Glomerular visceral epithelial cell (primary cell): Measurements from ENCODE around the gene KIF25.

Experiments
- DNase-seq: peaks from one replicate; pipeline ENCODE4 v3.0.0-alpha.2; 2016; ENCODE audit errors: extremely low spot score

The KIF25 gene

GRCh38 chr6:168035098-168035660 is 37.7 kb downstream of the KIF25 start:
- DNase-seq, result peak; percentile 69

DNA sequence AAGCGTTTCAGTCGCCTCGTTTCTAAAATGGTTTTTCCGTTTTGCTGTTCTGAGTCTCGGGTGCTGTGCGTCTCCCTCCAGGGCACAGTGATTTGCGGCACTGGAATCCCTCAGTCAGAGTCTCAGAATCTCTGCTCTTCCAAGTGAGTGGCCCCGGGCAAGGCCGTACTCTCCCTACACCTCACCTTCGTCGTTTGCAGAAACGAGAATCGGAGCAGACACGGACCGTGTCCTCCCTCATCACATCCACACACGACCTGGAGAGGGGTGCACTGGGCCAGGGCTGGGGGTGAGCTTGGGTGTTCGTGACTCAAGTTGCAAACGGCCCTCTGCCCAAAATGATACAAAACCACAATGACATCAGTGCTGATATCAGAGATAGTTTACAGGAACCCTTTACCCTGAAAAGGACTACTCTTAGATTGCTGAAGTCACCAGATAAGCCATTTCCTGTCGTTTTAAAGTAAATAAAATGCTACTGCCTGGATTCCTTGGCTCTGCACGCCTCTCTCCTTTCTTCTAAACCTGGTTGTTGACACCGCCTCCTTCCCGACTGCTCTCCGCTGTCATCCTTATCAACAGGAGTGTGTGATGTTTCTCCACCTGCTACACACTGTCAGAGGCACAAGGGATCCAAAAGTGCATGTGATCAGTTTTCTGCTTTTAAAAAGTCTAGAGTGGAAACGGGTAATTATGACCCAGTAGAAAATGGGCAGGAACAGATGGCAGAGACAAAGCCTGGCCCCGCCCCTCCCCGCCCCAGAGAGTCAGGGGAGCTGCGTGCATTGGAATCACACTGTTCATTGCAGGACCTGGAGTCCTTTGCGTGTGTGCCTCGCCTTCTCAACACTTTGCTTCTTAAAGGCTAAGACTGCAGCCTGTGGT is 38.4 kb downstream of the KIF25 start:
- DNase-seq, result peak; percentile 41

DNA sequence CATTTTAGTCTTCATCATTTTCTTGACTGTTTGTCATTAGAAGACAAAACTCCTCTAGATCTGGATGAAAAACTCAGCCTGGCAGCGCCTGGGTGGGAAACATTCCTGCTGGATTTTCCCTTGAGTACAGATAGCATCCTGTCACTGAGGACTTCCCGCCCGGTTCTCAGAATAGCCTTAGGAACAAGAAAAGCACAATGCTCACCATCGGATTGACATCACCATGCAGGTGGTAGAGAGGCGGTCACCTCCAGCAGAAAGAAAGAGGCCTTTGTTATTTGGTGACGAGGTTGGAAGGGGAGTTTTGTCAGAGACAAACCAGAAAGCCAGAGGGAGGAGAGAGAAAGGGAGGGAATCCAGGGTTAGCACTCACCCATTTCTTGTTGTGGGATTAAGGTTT is 39.8 kb downstream of the KIF25 start:
- no peak for DNase-seq

DNA sequence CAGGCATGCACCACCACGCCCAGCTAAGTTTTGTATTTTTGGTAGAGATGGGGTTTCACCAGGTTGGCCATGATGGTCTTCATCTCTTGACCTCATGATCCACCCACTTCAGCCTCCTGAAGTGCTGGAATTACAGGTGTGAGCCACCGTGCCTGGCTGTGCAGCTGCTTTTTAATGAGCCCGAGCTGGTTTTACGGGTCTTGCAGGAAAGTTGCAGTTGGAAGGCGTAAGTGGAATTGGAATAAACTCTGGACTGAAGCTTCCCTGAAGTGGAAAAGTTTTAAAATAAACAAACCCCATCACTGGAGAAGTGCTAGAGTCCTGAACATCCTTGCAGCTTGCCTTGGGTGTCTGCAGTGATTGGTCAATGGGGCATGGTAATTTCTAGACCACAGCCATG is 40.4 kb downstream of the KIF25 start:
- DNase-seq, result no peak

DNA sequence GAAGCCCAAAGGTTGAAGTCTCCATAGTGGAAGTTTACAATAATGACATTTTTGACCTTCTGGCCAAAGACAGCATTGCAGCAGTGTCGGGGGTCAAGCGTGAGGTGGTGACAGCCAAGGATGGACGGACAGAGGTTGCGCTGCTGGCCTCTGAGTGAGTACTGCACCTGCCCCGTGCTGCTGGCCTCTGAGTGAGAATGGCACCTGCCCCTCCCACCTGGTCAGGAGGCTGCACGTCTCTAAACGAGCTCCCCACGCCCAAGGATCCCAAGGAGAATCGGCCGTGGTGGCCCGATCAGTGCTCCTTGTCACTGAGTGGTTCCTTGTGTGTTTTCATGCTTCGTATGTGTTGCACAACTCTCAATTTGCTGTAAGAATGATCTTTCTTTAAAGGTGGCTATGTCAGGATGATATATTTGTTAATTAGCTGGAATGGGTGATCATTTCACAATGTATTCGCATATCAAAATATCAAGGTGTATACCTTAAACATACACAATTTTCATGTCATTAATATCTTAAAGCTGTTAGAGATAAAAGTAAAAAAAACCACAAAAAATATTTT is 41.2 kb downstream of the KIF25 start:
- no peak for DNase-seq

DNA sequence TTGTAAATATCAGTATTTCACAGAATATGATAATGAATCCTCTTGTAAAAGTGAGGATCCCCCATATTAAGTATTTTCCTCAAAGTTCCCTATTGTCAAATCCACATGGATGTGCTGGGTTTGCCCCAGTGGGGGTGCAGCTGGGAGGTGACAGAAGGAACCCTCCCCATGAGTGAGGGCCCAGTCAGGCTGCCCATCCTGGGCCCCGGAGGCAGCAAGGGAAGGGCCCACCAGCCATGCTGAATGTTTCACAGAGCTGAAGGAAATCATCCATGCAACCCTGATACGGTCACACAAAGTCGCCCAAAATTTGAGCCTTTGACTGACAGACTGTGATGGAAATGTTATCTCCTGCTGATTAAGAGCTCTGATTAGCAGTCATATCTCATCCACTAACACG is 41.8 kb downstream of the KIF25 start:
- DNase-seq, result no peak

DNA sequence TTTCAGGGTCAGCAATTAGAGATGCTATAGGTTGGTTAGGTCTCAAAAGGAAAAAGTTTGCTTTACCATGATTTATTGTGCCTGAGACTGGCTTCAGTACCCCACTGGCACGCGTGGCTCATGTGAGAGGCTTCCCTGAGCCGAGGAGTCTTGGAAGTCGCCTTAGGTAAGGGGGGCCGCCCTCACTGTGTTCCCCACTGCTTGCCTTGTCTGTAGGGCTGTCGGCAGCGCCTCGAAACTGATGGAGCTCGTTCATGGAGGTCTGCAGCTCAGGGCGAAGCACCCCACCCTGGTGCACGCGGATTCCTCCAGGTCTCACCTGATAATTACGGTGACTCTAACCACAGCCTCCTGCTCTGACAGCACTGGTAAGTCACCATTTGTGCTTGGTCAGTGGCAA is 42.4 kb downstream of the KIF25 start:
- DNase-seq, result no peak

- no peak for DNase-seq
Observed at GRCh38 chr6:168040856-168041496, 43.5 kb downstream of the KIF25 start.

DNA sequence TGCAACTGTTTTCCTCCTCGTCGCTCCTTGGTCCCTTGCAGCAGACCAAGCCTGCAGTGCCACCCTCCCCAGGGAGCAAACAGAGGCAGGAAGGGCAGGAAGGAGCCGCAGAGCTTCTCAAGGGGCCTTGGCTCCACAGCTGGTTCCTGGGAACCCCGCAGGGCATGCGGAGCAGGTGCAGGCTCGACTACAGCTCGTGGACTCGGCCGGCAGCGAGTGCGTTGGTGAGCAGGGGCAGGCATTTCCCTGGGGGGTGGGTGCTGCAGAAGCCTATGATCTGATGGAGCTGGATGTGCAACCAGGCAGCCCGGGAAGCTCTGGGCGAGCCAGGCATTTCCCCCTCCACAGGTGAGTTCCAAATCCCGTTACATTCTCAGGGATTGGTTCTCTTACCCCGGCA is 44.5 kb downstream of the KIF25 start:
- DNase-seq, result no peak

GRCh38 chr6:168042426-168043192 is 45.1 kb downstream of the KIF25 start:
- DNase-seq, result no peak

DNA sequence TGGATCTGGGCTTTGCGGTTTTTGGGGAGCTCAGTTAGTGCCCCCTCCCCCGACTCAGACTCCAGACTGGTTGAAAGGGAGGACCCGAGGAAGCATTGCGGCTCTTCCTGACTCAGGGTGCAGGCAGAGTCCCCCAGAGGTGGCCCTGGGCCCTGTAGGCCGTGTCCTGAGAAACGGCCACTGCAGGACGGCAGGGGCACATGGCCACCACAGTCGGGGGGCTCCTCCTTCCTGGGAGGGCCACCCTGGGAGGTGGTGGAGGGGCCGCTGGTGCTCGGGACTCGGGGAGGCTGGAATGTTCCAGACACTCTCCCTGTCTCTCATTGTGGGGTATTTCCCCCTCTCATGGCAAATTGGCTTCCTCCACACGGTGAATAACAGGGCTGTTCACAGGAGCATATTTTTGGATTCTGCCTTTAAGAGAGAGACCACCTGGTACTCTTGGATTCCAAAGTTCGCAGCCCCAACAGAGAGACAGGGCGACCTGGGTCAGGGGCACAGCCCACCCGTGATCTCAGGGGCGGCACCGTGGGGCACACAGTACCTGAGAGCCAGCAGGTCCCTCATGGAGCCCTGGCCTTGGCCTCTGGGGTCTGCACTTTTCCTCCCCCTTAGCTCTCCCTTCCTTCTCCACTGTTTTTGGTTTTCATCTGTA is 45.8 kb downstream of the KIF25 start:
- DNase-seq, result no peak

GRCh38 chr6:168043848-168044415 is 46.5 kb downstream of the KIF25 start:
- DNase-seq, result no peak

- DNase-seq, result no peak
Observed at GRCh38 chr6:168044521-168045130, 47.2 kb downstream of the KIF25 start.

GRCh38 chr6:168045141-168045691 is 47.7 kb downstream of the KIF25 start:
- DNase-seq, result no peak

GRCh38 chr6:168045706-168046620 is 48.5 kb downstream of the KIF25 start:
- no peak for DNase-seq

DNA sequence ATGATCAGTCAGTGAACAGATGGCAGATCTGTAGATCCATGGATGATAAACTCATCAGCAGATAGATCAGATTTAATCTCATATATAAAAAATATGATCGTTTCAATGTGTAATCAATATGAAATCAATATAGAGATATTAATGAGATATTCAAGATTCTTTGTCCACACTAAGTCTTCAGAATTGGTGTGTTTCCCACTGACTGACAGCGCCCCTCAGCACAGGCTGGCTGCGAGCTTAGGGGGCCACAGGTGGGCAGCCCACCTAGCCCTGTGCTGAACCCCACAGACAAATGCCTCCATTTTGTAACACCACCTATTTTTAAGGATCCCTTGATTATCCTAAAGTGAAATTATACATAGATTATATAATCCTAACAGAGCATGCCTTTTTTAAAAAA is 49.2 kb downstream of the KIF25 start:
- no peak for DNase-seq

- no peak for DNase-seq
Observed at GRCh38 chr6:168047841-168048723, 50.6 kb downstream of the KIF25 start.

GRCh38 chr6:168048724-168049025 is 51.2 kb downstream of the KIF25 start:
- no peak for DNase-seq
